A549 (cell line): ENCODE measurements around the gene SH3BP5. TPM values are rescaled to one million over a fixed set of nuclear protein-coding genes. Genes with fewer than 3 reads are reported as not detected.

Source experiments
- ATAC-seq, 2 experiments: fragments of 200-7000 bp in 1 of 2; fragments of >200 bp in 1 of 2; cut with Nextera tagmentation in 1 of 2; cut with Tn5 transposase in 1 of 2; 3 replicates each; pipeline versions ENCODE4 v1.8.0 to v1.9.1; 2018 to 2020; ENCODE audit warnings: mild to moderate bottlenecking in 1 of 2, moderate library complexity in 1 of 2
- CTCF ChIA-PET: fragments of 300-600 bp; sonication (Branson Sonifier 250); formaldehyde crosslinking; extraction: SDS; loops from one replicate; lab custom pipeline; 2021; ENCODE audit warnings: antibody characterized with exemption, inconsistent platforms; lab: Yijun Ruan, JAX
- POLR2A ChIA-PET: fragments of 350-600 bp; formaldehyde crosslinking; extraction: SDS; loops from one replicate; lab custom pipeline; 2021; ENCODE audit warnings: antibody characterized with exemption, inconsistent platforms; lab: Yijun Ruan, JAX
- DNase-seq, 2 experiments: peaks; one replicate each; pipeline versions ENCODE4 v3.0.0 to v3.0.0-alpha.2; 2011 to 2016; ENCODE audit warnings: low read depth in 1 of 2, low spot score in 1 of 2
- FAIRE-seq: peaks from 2 replicates; lab custom pipeline; 2011; peaks lifted over from hg19 to GRCh38; lab: Jason Lieb, UNC
- H3K27ac ChIP-seq, 2 experiments: fragments of >200 bp; sonication (Bioruptor Twin); formaldehyde crosslinking; 3 replicates each; pipeline ENCODE4 v1.5.1; 2016 to 2017
- H3K4me1 ChIP-seq: fragments of >200 bp; sonication (Bioruptor Twin); formaldehyde crosslinking; 3 replicates; pipeline ENCODE4 v1.6.1; 2016
- H3K4me2 ChIP-seq: fragments of >200 bp; sonication (Bioruptor Twin); formaldehyde crosslinking; 3 replicates; pipeline ENCODE4 v1.6.1; 2016
- H3K4me3 ChIP-seq: fragments of >200 bp; sonication (Bioruptor Twin); formaldehyde crosslinking; 3 replicates; pipeline ENCODE4 v1.5.1; 2016
- H3K9me3 ChIP-seq: fragments of >200 bp; sonication (Bioruptor Twin); formaldehyde crosslinking; 3 replicates; pipeline ENCODE4 v1.6.1; 2016
- BCL3 ChIP-seq: fragments of >200 bp; sonication (Bioruptor Twin); formaldehyde crosslinking; IDR thresholded peaks from 3 replicates; pipeline ENCODE4 v1.6.1; 2016
- BHLHE40 ChIP-seq: IDR thresholded peaks from 2 replicates; pipeline ENCODE4 v1.6.1; 2012; ENCODE audit warnings: low read depth, low read length, inconsistent platforms
- CBX2 ChIP-seq: fragments of 200-600 bp; sonication (generic); IDR thresholded peaks from 2 replicates; pipeline ENCODE4 v1.6.1; 2016; ENCODE audit warnings: low read depth, mild to moderate bottlenecking, borderline replicate concordance
- CBX8 ChIP-seq: fragments of 200-600 bp; sonication (generic); IDR thresholded peaks from 2 replicates; pipeline ENCODE4 v1.6.1; 2016
- CEBPB ChIP-seq, 2 experiments: fragments of >200 bp in 1 of 2; sonication (Bioruptor Twin) in 1 of 2; formaldehyde crosslinking in 1 of 2; IDR thresholded peaks; 2 replicates each; pipeline ENCODE4 v1.6.1; 2012 to 2016
- CHD2 ChIP-seq: fragments of 150-350 bp; IDR thresholded peaks from 2 replicates; pipeline ENCODE4 v1.6.1; 2014; ENCODE audit warnings: low read length; ENCODE audit not compliant: partially characterized antibody
- CHD4 ChIP-seq: fragments of 200-600 bp; sonication (generic); IDR thresholded peaks from 2 replicates; pipeline ENCODE4 v1.6.1; 2016; ENCODE audit warnings: antibody characterized with exemption, mild to moderate bottlenecking, borderline replicate concordance
- E2F6 ChIP-seq: IDR thresholded peaks from 2 replicates; pipeline ENCODE4 v1.6.1; 2012; ENCODE audit warnings: low read depth, borderline replicate concordance
- EHF ChIP-seq: fragments of 250-450 bp; sonication (Bioruptor Pico); IDR thresholded peaks from 2 replicates; pipeline ENCODE4 v1.5.0; 2020; ENCODE audit warnings: mild to moderate bottlenecking
- EHMT2 ChIP-seq: fragments of 200-600 bp; sonication (generic); IDR thresholded peaks from 2 replicates; pipeline ENCODE4 v1.6.1; 2016; ENCODE audit warnings: antibody characterized with exemption, low read depth, mild to moderate bottlenecking, moderate library complexity
- EP300 ChIP-seq, 2 experiments: fragments of >200 bp; sonication (Bioruptor Twin); formaldehyde crosslinking; IDR thresholded peaks; 2 replicates in 1 of 2; 3 replicates in 1 of 2; pipeline ENCODE4 v1.6.1; 2016 to 2017
- GATA3 ChIP-seq: IDR thresholded peaks from 2 replicates; pipeline ENCODE4 v1.6.1; 2012; ENCODE audit warnings: borderline replicate concordance
- HDAC2 ChIP-seq: fragments of 200-600 bp; sonication (generic); IDR thresholded peaks from 2 replicates; pipeline ENCODE4 v1.6.1; 2016
- HES2 ChIP-seq: fragments of >200 bp; sonication (Bioruptor Twin); formaldehyde crosslinking; IDR thresholded peaks from 2 replicates; pipeline ENCODE4 v1.6.1; 2016
- HMGXB4 ChIP-seq: fragments of 250-450 bp; sonication (Bioruptor Pico); IDR thresholded peaks from 2 replicates; pipeline ENCODE4 v1.5.0; 2021; ENCODE audit warnings: mild to moderate bottlenecking, moderate library complexity, borderline replicate concordance
- HOXB13 ChIP-seq: fragments of 250-450 bp; sonication (Bioruptor Pico); IDR thresholded peaks from 2 replicates; pipeline ENCODE4 v1.5.0; 2020; ENCODE audit warnings: low read depth, mild to moderate bottlenecking, moderate library complexity
- HOXB5 ChIP-seq: fragments of 250-450 bp; sonication (Bioruptor Pico); IDR thresholded peaks from 2 replicates; pipeline ENCODE4 v1.5.0; 2020; ENCODE audit warnings: mild to moderate bottlenecking, moderate library complexity
- JUNB ChIP-seq: fragments of >200 bp; sonication (Bioruptor Twin); formaldehyde crosslinking; IDR thresholded peaks from 2 replicates; pipeline ENCODE4 v1.6.1; 2016
- KDM1A ChIP-seq: fragments of 200-600 bp; sonication (generic); IDR thresholded peaks from 2 replicates; pipeline ENCODE4 v1.6.1; 2016; ENCODE audit warnings: low read depth, mild to moderate bottlenecking
- KDM5A ChIP-seq: fragments of 200-600 bp; sonication (generic); IDR thresholded peaks from 2 replicates; pipeline ENCODE4 v1.6.1; 2016; ENCODE audit warnings: antibody characterized with exemption, mild to moderate bottlenecking
- MAZ ChIP-seq: fragments of 150-350 bp; IDR thresholded peaks from 2 replicates; pipeline ENCODE4 v1.6.1; 2014; ENCODE audit warnings: antibody characterized with exemption, low read depth, low read length, borderline replicate concordance
- MYC ChIP-seq: IDR thresholded peaks from 2 replicates; pipeline ENCODE4 v1.6.1; 2012; ENCODE audit warnings: mild to moderate bottlenecking, inconsistent platforms, low read length, improper control_type of control experiment, borderline replicate concordance
- NFE2L2 ChIP-seq: fragments of 150-350 bp; conservative IDR thresholded peaks from 2 replicates; pipeline ENCODE4 v1.6.1; 2014; ENCODE audit warnings: low read length
- NR3C1 ChIP-seq: fragments of >200 bp; sonication (Bioruptor Twin); formaldehyde crosslinking; IDR thresholded peaks from 3 replicates; pipeline ENCODE4 v1.6.1; 2017
- PHF8 ChIP-seq: fragments of 200-600 bp; sonication (generic); IDR thresholded peaks from 2 replicates; pipeline ENCODE4 v1.6.1; 2016; ENCODE audit warnings: low read depth, mild to moderate bottlenecking, antibody characterized with exemption, moderate library complexity, borderline replicate concordance
- POLR2A ChIP-seq: IDR thresholded peaks from 2 replicates; pipeline ENCODE4 v1.6.1; 2012; ENCODE audit warnings: mild to moderate bottlenecking, low read length
- RAD21 ChIP-seq, 2 experiments: fragments of >200 bp in 1 of 2; sonication (Bioruptor Twin) in 1 of 2; formaldehyde crosslinking in 1 of 2; IDR thresholded peaks in 1 of 2; conservative IDR thresholded peaks in 1 of 2; 2 replicates in 1 of 2; 3 replicates in 1 of 2; pipeline ENCODE4 v1.6.1; 2012 to 2018; ENCODE audit warnings: inconsistent platforms in 1 of 2
- RARB ChIP-seq: fragments of 250-450 bp; sonication (Bioruptor Pico); IDR thresholded peaks from 2 replicates; pipeline ENCODE4 v1.8.0; 2021; ENCODE audit warnings: mild to moderate bottlenecking, moderate library complexity
- REST ChIP-seq: fragments of 200-600 bp; sonication (generic); IDR thresholded peaks from 2 replicates; pipeline ENCODE4 v1.6.1; 2016; ENCODE audit warnings: antibody characterized with exemption, mild to moderate bottlenecking, moderate library complexity
- RNF2 ChIP-seq: fragments of 200-600 bp; sonication (generic); IDR thresholded peaks from 2 replicates; pipeline ENCODE4 v1.6.1; 2016; ENCODE audit warnings: low read depth, mild to moderate bottlenecking, antibody characterized with exemption, moderate library complexity, borderline replicate concordance
- SREBF2 ChIP-seq: fragments of 450-650 bp; IDR thresholded peaks from 2 replicates; pipeline ENCODE4 v1.6.1; 2014; ENCODE audit warnings: mild to moderate bottlenecking, moderate library complexity
- ZC3H11A ChIP-seq: fragments of 450-650 bp; IDR thresholded peaks from 2 replicates; pipeline ENCODE4 v1.6.1; 2014; ENCODE audit warnings: antibody characterized with exemption, mild to moderate bottlenecking
- ZFP36 ChIP-seq: fragments of 450-650 bp; IDR thresholded peaks from 2 replicates; pipeline ENCODE4 v1.6.1; 2014; ENCODE audit warnings: borderline replicate concordance; ENCODE audit not compliant: partially characterized antibody
- ZNF302 ChIP-seq: fragments of 250-450 bp; sonication (Bioruptor Pico); IDR thresholded peaks from 2 replicates; pipeline ENCODE4 v1.9.0; 2021; ENCODE audit warnings: inconsistent platforms, mild to moderate bottlenecking, moderate library complexity
- WGBS: methylation state at CpG from one replicate; pipeline ENCODE4 v1.1.6; 2017; ENCODE audit errors: missing lambda C conversion rate; 5-methylcytosine and 5-hydroxymethylcytosine counted together
- polyA plus RNA-seq, 4 experiments: library from polyadenylated mRNA; depleted of rRNA in 3 of 4; stranded (reverse); fragments of >200 nt; fragmentation: RNase III in 1 of 4; extraction: RNeasy Plus Mini Kit Qiagen cat#74134 plus additional on column Dnase treatment in 1 of 4; gene quantifications; 2 replicates in 3 of 4; 3 replicates in 1 of 4; pipeline ENCODE4 v1.2.3, GENCODE V29; 2011 to 2017

Gene SH3BP5
- polyA plus RNA-seq, 2 of the 4 experiments (the other 2 are of a cell fraction): 10.9 to 16.0 TPM

GRCh38 chr3:15269091-15269989, 63.0 kb downstream of the SH3BP5 start:
- ChIA-PET POLR2A (interaction anchor here (1.2 kb wide), 1 partner anchor 332 kb away, joined by 3 read pairs; the partner anchor contains the start of genes BTD and HACL1), CTCF (interaction anchor here (1.1 to 11.1 kb wide), 25 partner anchors 12 to 161 kb away, joined by 3 to 175 read pairs (median 12); partner anchors contain the start of genes CAPN7 and SH3BP5)
- ATAC-seq (peak; percentile 91 to 93), DNase-seq (peak; percentile 94 to 98), FAIRE-seq (no peak)
- 28% methylated on average over 22 of the region's 29 CpGs for WGBS
- Histone ChIP-seq H3K27ac (peak overlapping the region; percentile 75 to 85), H3K4me1 (peaks cover 21% of the 10 kb centered on the region), H3K9me3 (no peaks in the 10 kb centered on the region), H3K4me2 (peak overlapping the region; percentile 80), H3K4me3 (peak overlapping the region; percentile 19; the same call in 1 of the 3 replicates)
- TF ChIP-seq EP300 (IDR thresholded peaks at IDR 0.05) (no peak), ZFP36 (no peak), NFE2L2 (peak; percentile 84), KDM5A (no peak), CEBPB (IDR thresholded peaks at IDR 0.05) (no peak), CBX2 (no peak), JUNB (peak; percentile 63), HOXB13 (CRISPR knock-in tag) (no peak), MYC (0 out of 2 replicates have a peak, but pooled peaks have one; percentile 49), HDAC2 (no peak), RAD21 (conservative IDR thresholded peaks at IDR 0.05 in 1 of 2, IDR thresholded peaks at IDR 0.05 in 1 of 2) (0 out of 5 replicates have a peak, but pooled peaks of 1 of the 2 experiments have one; percentile 24), KDM1A (no peak), EHF (CRISPR knock-in tag) (no peak), POLR2A (peak; percentile 27; the same call in 1 of the 2 replicates), CBX8 (no peak), NR3C1 (no peak), HMGXB4 (CRISPR knock-in tag) (no peak), BCL3 (no peak), ZNF302 (CRISPR knock-in tag) (no peak), MAZ (no peak), SREBF2 (no peak), REST (no peak), HES2 (no peak), CHD4 (no peak), BHLHE40 (0 out of 2 replicates have a peak, but pooled peaks have one; percentile 34), RARB (CRISPR knock-in tag) (no peak), GATA3 (0 out of 2 replicates have a peak, but pooled peaks have one; percentile 17), E2F6 (peak; percentile 80), ZC3H11A (no peak), EHMT2 (no peak), RNF2 (no peak), PHF8 (no peak), HOXB5 (CRISPR knock-in tag) (no peak), CHD2 (no peak)
